A549 (cell line): Measurements from ENCODE around the gene HOXA2.

ENCODE experiments used
- ELK1 ChIP-seq: fragments of 150-350 bp; IDR thresholded peaks from 2 replicates; pipeline ENCODE4 v1.6.1; 2014; ENCODE audit warnings: low read depth, mild to moderate bottlenecking, low read length
- EP300 ChIP-seq, 2 experiments: fragments of >200 bp; sonication (Bioruptor Twin); formaldehyde crosslinking; IDR thresholded peaks; 2 replicates in 1 of 2; 3 replicates in 1 of 2; pipeline ENCODE4 v1.6.1; 2016 to 2017
- POLR2A ChIP-seq: IDR thresholded peaks from 2 replicates; pipeline ENCODE4 v1.6.1; 2012; ENCODE audit warnings: mild to moderate bottlenecking, low read length
- RAD21 ChIP-seq, 2 experiments: fragments of >200 bp in 1 of 2; sonication (Bioruptor Twin) in 1 of 2; formaldehyde crosslinking in 1 of 2; IDR thresholded peaks in 1 of 2; conservative IDR thresholded peaks in 1 of 2; 2 replicates in 1 of 2; 3 replicates in 1 of 2; pipeline ENCODE4 v1.6.1; 2012 to 2018; ENCODE audit warnings: inconsistent platforms in 1 of 2
- RARB ChIP-seq: fragments of 250-450 bp; sonication (Bioruptor Pico); IDR thresholded peaks from 2 replicates; pipeline ENCODE4 v1.8.0; 2021; ENCODE audit warnings: mild to moderate bottlenecking, moderate library complexity
- TF ChIP-seq, protein P1 (sequence below): IDR thresholded peaks from 2 replicates; pipeline ENCODE4 v1.6.1; 2012; ENCODE audit warnings: low read depth, borderline replicate concordance
- TF ChIP-seq, protein P2 (sequence below): fragments of >200 bp; sonication (Bioruptor Twin); formaldehyde crosslinking; IDR thresholded peaks from 3 replicates; pipeline ENCODE4 v1.5.1; 2016

DNA sequence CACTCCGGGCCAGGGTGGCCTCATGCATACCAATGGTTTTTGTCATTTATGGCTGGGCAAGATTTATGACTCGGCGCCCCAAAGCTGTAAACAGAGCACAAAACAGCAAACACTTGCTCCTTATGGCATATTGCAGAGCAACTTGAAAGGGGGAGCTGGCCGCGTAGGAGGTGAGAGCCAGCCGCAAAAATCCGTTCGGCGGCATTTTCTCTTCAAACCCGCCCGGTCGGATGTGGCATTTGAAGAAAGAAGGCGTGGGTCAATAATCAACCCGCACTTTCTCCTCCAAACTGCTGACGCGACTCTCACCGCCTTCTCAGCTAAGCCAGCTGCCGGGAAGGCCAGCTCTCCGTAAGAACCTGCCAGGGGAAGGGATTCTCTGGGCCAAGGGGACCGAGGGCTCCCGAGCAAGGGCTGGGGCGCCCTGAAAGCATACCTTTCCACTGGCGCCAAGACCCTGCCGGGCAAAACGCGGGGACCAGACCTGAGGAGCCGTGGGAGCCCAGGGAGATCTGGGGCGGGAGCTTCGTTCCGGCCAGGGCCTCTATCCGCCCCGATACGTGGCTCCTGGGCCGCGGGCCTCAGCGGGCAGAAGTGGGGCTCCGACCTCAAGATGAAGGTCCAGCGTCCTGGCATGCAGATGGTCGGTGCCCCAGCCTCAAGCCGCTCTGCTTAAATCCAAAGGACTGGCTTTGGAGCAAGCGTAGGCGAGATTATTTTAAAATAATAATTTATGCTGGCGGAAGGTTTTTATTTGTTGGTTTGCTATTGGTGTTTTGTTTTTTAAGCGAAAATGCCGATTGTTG, 12.9 kb upstream of the HOXA2 start:
- TF ChIP-seq ELK1 (no peak), RAD21 (conservative IDR thresholded peaks at IDR 0.05 in 1 of 2, IDR thresholded peaks at IDR 0.05 in 1 of 2) (peak in 1 of 2 experiments; percentile 17; a peak in 2 of 5 replicates), POLR2A (peak; percentile 42), RARB (CRISPR knock-in tag) (0 out of 2 replicates have a peak, but pooled peaks have one; percentile 32), EP300 (IDR thresholded peaks at IDR 0.05) (peak in 1 of 2 experiments; percentile 14; a peak in 1 of 5 replicates)
- TF ChIP-seq, protein P1, sequence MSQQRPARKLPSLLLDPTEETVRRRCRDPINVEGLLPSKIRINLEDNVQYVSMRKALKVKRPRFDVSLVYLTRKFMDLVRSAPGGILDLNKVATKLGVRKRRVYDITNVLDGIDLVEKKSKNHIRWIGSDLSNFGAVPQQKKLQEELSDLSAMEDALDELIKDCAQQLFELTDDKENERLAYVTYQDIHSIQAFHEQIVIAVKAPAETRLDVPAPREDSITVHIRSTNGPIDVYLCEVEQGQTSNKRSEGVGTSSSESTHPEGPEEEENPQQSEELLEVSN = peak; percentile 52; the same call in 1 of the 2 replicates
- TF ChIP-seq, protein P2, sequence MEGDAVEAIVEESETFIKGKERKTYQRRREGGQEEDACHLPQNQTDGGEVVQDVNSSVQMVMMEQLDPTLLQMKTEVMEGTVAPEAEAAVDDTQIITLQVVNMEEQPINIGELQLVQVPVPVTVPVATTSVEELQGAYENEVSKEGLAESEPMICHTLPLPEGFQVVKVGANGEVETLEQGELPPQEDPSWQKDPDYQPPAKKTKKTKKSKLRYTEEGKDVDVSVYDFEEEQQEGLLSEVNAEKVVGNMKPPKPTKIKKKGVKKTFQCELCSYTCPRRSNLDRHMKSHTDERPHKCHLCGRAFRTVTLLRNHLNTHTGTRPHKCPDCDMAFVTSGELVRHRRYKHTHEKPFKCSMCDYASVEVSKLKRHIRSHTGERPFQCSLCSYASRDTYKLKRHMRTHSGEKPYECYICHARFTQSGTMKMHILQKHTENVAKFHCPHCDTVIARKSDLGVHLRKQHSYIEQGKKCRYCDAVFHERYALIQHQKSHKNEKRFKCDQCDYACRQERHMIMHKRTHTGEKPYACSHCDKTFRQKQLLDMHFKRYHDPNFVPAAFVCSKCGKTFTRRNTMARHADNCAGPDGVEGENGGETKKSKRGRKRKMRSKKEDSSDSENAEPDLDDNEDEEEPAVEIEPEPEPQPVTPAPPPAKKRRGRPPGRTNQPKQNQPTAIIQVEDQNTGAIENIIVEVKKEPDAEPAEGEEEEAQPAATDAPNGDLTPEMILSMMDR = no peak
